ENCODE data around the gene USF2.
"Not testable (repeated sequence)": the region's sequence is repeated elsewhere in the genome, so short reads cannot be mapped to it uniquely, and the experiment has no call there.

DNA sequence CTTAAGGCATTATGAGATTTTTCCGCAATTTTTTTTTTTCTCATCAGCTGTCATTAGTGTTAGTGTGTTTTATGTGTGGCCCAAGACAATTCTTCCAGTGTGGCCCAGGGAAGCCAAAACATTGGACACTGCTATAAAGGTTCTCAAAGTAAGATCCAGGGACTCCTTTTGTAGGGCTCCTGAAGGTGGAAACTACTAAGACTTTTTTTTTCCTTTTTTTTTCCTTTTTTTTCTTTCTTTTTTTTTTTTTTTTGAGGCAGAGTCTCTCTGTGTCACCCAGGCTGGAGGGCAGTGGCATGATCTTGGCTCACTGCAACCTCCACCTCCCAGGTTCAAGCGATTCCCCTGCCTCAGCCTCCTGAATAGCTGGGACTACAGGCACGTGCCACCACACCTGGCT lies 16.7 kb downstream of the USF2 start:
- TF ChIP-seq, protein P1, sequence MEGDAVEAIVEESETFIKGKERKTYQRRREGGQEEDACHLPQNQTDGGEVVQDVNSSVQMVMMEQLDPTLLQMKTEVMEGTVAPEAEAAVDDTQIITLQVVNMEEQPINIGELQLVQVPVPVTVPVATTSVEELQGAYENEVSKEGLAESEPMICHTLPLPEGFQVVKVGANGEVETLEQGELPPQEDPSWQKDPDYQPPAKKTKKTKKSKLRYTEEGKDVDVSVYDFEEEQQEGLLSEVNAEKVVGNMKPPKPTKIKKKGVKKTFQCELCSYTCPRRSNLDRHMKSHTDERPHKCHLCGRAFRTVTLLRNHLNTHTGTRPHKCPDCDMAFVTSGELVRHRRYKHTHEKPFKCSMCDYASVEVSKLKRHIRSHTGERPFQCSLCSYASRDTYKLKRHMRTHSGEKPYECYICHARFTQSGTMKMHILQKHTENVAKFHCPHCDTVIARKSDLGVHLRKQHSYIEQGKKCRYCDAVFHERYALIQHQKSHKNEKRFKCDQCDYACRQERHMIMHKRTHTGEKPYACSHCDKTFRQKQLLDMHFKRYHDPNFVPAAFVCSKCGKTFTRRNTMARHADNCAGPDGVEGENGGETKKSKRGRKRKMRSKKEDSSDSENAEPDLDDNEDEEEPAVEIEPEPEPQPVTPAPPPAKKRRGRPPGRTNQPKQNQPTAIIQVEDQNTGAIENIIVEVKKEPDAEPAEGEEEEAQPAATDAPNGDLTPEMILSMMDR (IDR thresholded peaks at IDR 0.05): not testable (repeated sequence)
- not testable (repeated sequence) for TF ChIP-seq POLR2AphosphoS5 (IDR thresholded peaks at IDR 0.05; ENCODE audit: low read depth, low read length); SIN3A (IDR thresholded peaks at IDR 0.05; ENCODE audit: borderline replicate concordance, insufficient read depth, low read depth, low read length)
- TF ChIP-seq, protein P2, sequence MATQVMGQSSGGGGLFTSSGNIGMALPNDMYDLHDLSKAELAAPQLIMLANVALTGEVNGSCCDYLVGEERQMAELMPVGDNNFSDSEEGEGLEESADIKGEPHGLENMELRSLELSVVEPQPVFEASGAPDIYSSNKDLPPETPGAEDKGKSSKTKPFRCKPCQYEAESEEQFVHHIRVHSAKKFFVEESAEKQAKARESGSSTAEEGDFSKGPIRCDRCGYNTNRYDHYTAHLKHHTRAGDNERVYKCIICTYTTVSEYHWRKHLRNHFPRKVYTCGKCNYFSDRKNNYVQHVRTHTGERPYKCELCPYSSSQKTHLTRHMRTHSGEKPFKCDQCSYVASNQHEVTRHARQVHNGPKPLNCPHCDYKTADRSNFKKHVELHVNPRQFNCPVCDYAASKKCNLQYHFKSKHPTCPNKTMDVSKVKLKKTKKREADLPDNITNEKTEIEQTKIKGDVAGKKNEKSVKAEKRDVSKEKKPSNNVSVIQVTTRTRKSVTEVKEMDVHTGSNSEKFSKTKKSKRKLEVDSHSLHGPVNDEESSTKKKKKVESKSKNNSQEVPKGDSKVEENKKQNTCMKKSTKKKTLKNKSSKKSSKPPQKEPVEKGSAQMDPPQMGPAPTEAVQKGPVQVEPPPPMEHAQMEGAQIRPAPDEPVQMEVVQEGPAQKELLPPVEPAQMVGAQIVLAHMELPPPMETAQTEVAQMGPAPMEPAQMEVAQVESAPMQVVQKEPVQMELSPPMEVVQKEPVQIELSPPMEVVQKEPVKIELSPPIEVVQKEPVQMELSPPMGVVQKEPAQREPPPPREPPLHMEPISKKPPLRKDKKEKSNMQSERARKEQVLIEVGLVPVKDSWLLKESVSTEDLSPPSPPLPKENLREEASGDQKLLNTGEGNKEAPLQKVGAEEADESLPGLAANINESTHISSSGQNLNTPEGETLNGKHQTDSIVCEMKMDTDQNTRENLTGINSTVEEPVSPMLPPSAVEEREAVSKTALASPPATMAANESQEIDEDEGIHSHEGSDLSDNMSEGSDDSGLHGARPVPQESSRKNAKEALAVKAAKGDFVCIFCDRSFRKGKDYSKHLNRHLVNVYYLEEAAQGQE (IDR thresholded peaks at IDR 0.05; ENCODE audit: insufficient read depth in 1 of 2, low read depth in 2 of 2, low read length in 1 of 2): not testable (repeated sequence)

All from Panc1 (cell line).